A549 treated with CpdA at 1 μM for 4 hours (cell line): Measurements from ENCODE around the gene COL13A1. TPM values are rescaled to one million over a fixed set of nuclear protein-coding genes. Genes with fewer than 3 reads are reported as not detected.

Source experiments
- total RNA-seq: library from RNA; stranded (reverse); fragments of 200-300 nt; extraction: Qiagen RNA extraction; gene quantifications from 5 replicates; pipeline ENCODE4 v1.2.3, GENCODE V29; 2022; ENCODE audit warnings: low read depth

Gene COL13A1
- 0.41 to 0.57 TPM (median 0.43 TPM) in 5 replicates for total RNA-seq

GRCh38 chr10:69801434-69802315 is at the start of gene COL13A1:
TSS of gene COL13A1 (plus strand) at chr10:69801906. CDS start at chr10:69802424, 518 bp downstream.

Other genes with a start within 250 kb of the COL13A1 start
- not detected in 5 replicates for gene NEUROG3, start 228.5 kb upstream of the COL13A1 start, total RNA-seq
- 18.3 to 21.2 TPM (median 19.5 TPM) in 5 replicates for gene FAM241B, start 171.7 kb upstream of the COL13A1 start, total RNA-seq